ENCODE measurements around the gene SLC7A8.
"Not testable (repeated sequence)": the region's sequence is repeated elsewhere in the genome, so short reads cannot be mapped to it uniquely, and the experiment has no call there.

The SLC7A8 gene

DNA sequence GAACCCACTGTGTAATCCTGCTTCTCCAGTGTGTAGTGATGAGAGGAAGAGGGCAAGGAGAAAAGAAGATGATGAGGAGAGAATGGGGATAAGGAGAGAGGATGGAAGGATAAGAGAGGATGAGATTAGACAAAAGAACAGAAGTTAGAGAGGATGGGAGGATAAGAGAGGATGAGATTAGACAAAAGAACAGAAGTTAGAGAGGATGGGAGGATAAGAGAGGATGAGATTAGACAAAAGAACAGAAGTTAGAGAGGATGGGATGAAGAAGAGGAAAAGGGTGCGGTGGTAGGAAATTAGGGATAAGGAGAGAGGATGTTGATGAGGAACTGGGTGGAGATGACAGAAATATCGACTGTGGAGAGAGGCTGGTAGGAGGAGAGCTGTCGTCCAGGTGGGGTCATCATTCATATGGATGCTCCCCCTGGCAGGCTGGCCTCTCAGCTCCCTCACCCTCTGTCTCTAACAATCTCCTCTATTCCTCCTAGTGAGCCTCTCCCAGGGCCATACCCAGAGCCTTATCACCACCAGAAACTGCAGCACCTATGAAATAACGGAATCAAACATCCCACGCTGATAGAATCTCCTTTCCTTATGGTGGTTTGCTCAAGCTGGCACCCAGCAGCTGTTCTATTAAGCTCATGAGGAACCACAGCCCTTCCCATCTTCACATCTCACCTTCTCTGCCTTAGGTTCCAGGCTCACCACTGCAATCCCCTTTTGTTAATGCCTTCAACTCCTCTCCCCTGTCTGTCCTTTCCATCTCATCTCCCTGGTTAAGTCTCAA lies 72.7 kb downstream of the SLC7A8 start:
- Mint-ChIP-seq H3K27me3 (ENCODE audit: low read depth, poor library complexity) (peaks cover 3% of the 10 kb centered on the region), H3K4me1 (peaks cover 34% of the 10 kb centered on the region), H3K4me3 (no peak overlapping the region), H3K9me3 (no peaks in the 10 kb centered on the region), H3K36me3 (ENCODE audit: low read depth) (no peaks in the 10 kb centered on the region), H3K27ac (no peak overlapping the region)
- DNase-seq, result no peak
- no peak for TF ChIP-seq CTCF (IDR thresholded peaks at IDR 0.05)

DNA sequence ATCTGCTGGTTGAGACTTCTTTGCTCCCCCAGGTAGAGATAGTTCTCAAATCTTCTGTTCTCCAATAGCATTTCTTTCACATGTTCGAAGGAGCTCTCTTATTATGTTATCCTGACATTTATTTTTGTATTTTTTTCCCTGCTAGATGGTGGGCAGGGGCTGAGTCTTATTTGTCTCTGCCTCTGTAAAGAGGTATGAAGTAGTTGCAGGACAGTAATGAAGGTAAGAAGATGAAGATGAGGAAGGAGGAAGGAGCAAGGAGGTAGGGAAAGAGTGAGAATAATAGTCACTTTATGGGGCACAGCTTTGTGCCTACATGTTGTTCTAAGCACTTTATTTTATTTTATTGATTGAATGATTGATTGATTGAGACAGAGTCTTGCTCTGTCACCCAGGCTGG lies 73.7 kb downstream of the SLC7A8 start:
- H3K36me3 Mint-ChIP-seq (ENCODE audit: low read depth), result no peaks in the 10 kb centered on the region
- H3K27me3 Mint-ChIP-seq (ENCODE audit: low read depth, poor library complexity), result peaks cover 5% of the 10 kb centered on the region
- no peak for DNase-seq
- H3K4me1 Mint-ChIP-seq, result peaks cover 33% of the 10 kb centered on the region
- TF ChIP-seq CTCF (IDR thresholded peaks at IDR 0.05), result no peak
- H3K4me3 Mint-ChIP-seq, result no peak overlapping the region
- no peaks in the 10 kb centered on the region for H3K9me3 Mint-ChIP-seq
- H3K27ac Mint-ChIP-seq, result no peak overlapping the region

GRCh38 chr14:23108169-23108568 lies 75.3 kb downstream of the SLC7A8 start:
- H3K27ac Mint-ChIP-seq; H3K4me3 Mint-ChIP-seq; H3K9me3 Mint-ChIP-seq; H3K36me3 Mint-ChIP-seq (ENCODE audit: low read depth); DNase-seq: not testable (repeated sequence)
- Mint-ChIP-seq H3K27me3 (ENCODE audit: low read depth, poor library complexity) (peaks cover 17% of the 10 kb centered on the region), H3K4me1 (peaks cover 31% of the 10 kb centered on the region)

DNA sequence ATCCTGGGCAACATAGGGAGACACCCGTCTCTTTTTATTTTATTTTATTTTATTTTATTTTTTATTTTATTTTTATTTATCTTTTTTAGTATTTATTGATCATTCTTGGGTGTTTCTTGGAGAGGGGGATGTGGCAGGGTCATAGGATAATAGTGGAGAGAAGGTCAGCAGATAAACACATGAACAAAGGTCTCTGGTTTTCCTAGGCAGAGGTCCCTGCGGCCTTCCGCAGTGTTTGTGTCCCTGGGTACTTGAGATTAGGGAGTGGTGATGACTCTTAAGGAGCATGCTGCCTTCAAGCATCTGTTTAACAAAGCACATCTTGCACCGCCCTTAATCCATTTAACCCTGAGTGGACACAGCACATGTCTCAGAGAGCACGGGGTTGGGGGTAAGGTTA lies 75.8 kb downstream of the SLC7A8 start:
- H3K4me3 Mint-ChIP-seq; H3K27ac Mint-ChIP-seq; H3K9me3 Mint-ChIP-seq; H3K36me3 Mint-ChIP-seq (ENCODE audit: low read depth); DNase-seq: not testable (repeated sequence)
- peaks cover 19% of the 10 kb centered on the region for H3K27me3 Mint-ChIP-seq (ENCODE audit: low read depth, poor library complexity)
- H3K4me1 Mint-ChIP-seq, result peaks cover 31% of the 10 kb centered on the region

GRCh38 chr14:23106747-23107045 lies 76.8 kb downstream of the SLC7A8 start:
- Mint-ChIP-seq H3K27ac (no peak overlapping the region), H3K4me3 (no peak overlapping the region), H3K27me3 (ENCODE audit: low read depth, poor library complexity) (peaks cover 19% of the 10 kb centered on the region), H3K9me3 (no peaks in the 10 kb centered on the region), H3K36me3 (ENCODE audit: low read depth) (no peaks in the 10 kb centered on the region), H3K4me1 (peaks cover 31% of the 10 kb centered on the region)
- TF ChIP-seq CTCF (IDR thresholded peaks at IDR 0.05), result no peak
- DNase-seq, result no peak

DNA sequence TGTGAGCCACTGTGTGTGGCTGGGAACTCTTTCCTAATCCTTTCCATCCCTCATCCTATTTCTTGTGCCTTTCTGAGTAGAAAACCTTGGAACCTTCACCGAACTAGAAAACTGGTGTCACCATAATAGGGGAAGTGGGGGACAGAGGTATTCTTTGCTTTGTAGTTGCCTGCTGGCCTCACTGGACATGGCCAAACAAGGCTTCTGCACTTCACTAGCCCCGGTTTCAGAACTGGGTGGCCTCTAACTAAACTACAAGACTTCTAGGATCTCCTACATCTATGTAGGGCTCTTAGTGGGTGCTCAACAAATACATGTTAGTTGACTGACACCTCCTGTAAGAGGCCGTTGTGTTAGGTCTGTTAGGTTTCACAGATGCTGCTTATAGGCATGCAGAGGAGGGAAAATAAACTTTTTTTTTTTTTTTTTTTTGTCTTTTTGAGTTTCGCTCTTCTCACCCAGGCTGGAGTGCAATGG lies 78.1 kb downstream of the SLC7A8 start:
- Mint-ChIP-seq H3K27ac (no peak overlapping the region), H3K9me3 (no peaks in the 10 kb centered on the region)
- no peak for TF ChIP-seq CTCF (IDR thresholded peaks at IDR 0.05)

More for the DNA sequence above, 78.1 kb downstream of the SLC7A8 start:
- Mint-ChIP-seq H3K4me1 (peaks cover 31% of the 10 kb centered on the region), H3K4me3 (peak overlapping the region; percentile 63), H3K27me3 (ENCODE audit: low read depth, poor library complexity) (peaks cover 19% of the 10 kb centered on the region), H3K36me3 (ENCODE audit: low read depth) (no peaks in the 10 kb centered on the region)
- no peak for DNase-seq
